Fibroblast of lung (primary cell): ENCODE results near the gene AMPD3.

ENCODE experiments used
- CTCF ChIP-seq, 2 donors: IDR thresholded peaks in 1 of 2; conservative IDR thresholded peaks in 1 of 2; 1 replicate in 1 of 2; 2 replicates in 1 of 2; pipeline ENCODE4 v1.5.1; 2011 to 2012; ENCODE audit warnings: low read length in 2 of 2, control low read depth in 1 of 2, inconsistent platforms in 1 of 2, low read depth in 1 of 2, mild to moderate bottlenecking in 1 of 2
- EZH2 ChIP-seq: IDR thresholded peaks from 2 replicates; pipeline ENCODE4 v1.5.1; 2012; ENCODE audit warnings: low read length, control low read depth, mild to moderate bottlenecking; ENCODE audit errors: missing control alignments

GRCh38 chr11:10450462-10451425 lies 4.3 kb upstream of the AMPD3 start:
- TF ChIP-seq CTCF (conservative IDR thresholded peaks at IDR 0.05 in 1 of 2, IDR thresholded peaks at IDR 0.05 in 1 of 2; ENCODE audit: low read depth in 1 of 2, low read length in 2 of 2) (peak; percentile 30 to 52), EZH2 (no peak)
